SU-DHL-6 (cell line): ENCODE results near the gene PIGC.

Source experiments
- H2AFZ ChIP-seq: fragments of 200-600 bp; sonication (generic); 2 replicates; pipeline ENCODE4 v1.6.1; 2014; ENCODE audit warnings: low read depth, mild to moderate bottlenecking, moderate library complexity, mixed read lengths, antibody characterized with exemption, low read length; ENCODE audit not compliant: severe bottlenecking
- H3F3A ChIP-seq: fragments of 200-600 bp; shearing (Covaris generic); 2 replicates; pipeline ENCODE4 v1.6.0; 2016; ENCODE audit warnings: antibody characterized with exemption, mild to moderate bottlenecking; ENCODE audit not compliant: insufficient read depth
- H3K27ac ChIP-seq: fragments of 200-600 bp; sonication (generic); 2 replicates; pipeline ENCODE4 v1.5.1; 2016; ENCODE audit warnings: low read depth, mild to moderate bottlenecking, low read length, moderate library complexity, mixed read lengths
- H3K27me3 ChIP-seq: fragments of 200-600 bp; sonication (generic), shearing (Covaris generic); 2 replicates; pipeline ENCODE4 v1.6.0; 2014; ENCODE audit warnings: mild to moderate bottlenecking, low read length
- H3K36me3 ChIP-seq: fragments of 200-600 bp; sonication (generic); 2 replicates; pipeline ENCODE4 v1.6.1; 2014; ENCODE audit warnings: mild to moderate bottlenecking, low read length, mixed read lengths
- H3K4me2 ChIP-seq: fragments of 300-600, 200-600 bp; shearing (Covaris generic), sonication (generic); 2 replicates; pipeline ENCODE4 v1.6.0; 2014; ENCODE audit warnings: low read length, low read depth, mild to moderate bottlenecking; ENCODE audit not compliant: poor library complexity, severe bottlenecking
- H3K4me3 ChIP-seq: fragments of 200-600 bp; sonication (generic); 2 replicates; pipeline ENCODE4 v1.5.1; 2014; ENCODE audit warnings: antibody characterized with exemption, low read length, mild to moderate bottlenecking, mixed read lengths; ENCODE audit not compliant: insufficient read depth, poor library complexity, severe bottlenecking
- H3K79me2 ChIP-seq: fragments of 200-600 bp; sonication (generic); 2 replicates; pipeline ENCODE4 v1.6.1; 2014; ENCODE audit warnings: mild to moderate bottlenecking, low read length, moderate library complexity; ENCODE audit not compliant: insufficient read depth
- H3K9ac ChIP-seq: fragments of 200-600 bp; sonication (generic); 2 replicates; pipeline ENCODE4 v1.7.0; 2014; ENCODE audit warnings: mild to moderate bottlenecking, low read length
- H3K9me2 ChIP-seq: fragments of 200-600 bp; sonication (generic); replicated peaks from 2 replicates; pipeline ENCODE4 v1.6.1; 2014; ENCODE audit warnings: low read length; ENCODE audit not compliant: insufficient read depth
- H3K9me3 ChIP-seq: fragments of 200-600 bp; sonication (generic); 2 replicates; pipeline ENCODE4 v1.6.1; 2014; ENCODE audit warnings: low read length, mixed read lengths; ENCODE audit not compliant: insufficient read depth
- H4K20me1 ChIP-seq: fragments of 200-600 bp; sonication (generic); 2 replicates; pipeline ENCODE4 v1.6.1; 2014; ENCODE audit warnings: low read depth, mild to moderate bottlenecking, antibody characterized with exemption, low read length, moderate library complexity, mixed read lengths
- CTCF ChIP-seq: fragments of 200-600 bp; sonication (generic); IDR thresholded peaks from one replicate; pipeline ENCODE4 v1.5.1; 2017; ENCODE audit warnings: antibody characterized with exemption, mild to moderate bottlenecking, low read length, moderate library complexity; ENCODE audit not compliant: insufficient read depth, poor library complexity, severe bottlenecking
- EZH2phosphoT487 ChIP-seq: fragments of 200-600 bp; sonication (generic), shearing (Covaris generic); conservative IDR thresholded peaks from 2 replicates; pipeline ENCODE4 v1.6.1; 2018; ENCODE audit warnings: mild to moderate bottlenecking, antibody characterized with exemption, low read length, moderate library complexity, mixed read lengths

PIGC gene

GRCh38 chr1:172466795-172467407 is 23.0 kb upstream of the PIGC start:
- no peaks in the 10 kb centered on the region for H4K20me1 ChIP-seq
- no peaks in the 10 kb centered on the region for H3K27me3 ChIP-seq
- no peaks in the 10 kb centered on the region for H3K9me2 ChIP-seq
- H3K27ac ChIP-seq, result no peak overlapping the region
- H3K9ac ChIP-seq, result no peak overlapping the region
- H3K9me3 ChIP-seq, result no peaks in the 10 kb centered on the region
- H2AFZ ChIP-seq, result no peak overlapping the region
- no peaks in the 10 kb centered on the region for H3K36me3 ChIP-seq
- H3K4me3 ChIP-seq, result no peak overlapping the region
- TF ChIP-seq EZH2phosphoT487 (no peak), CTCF (no peak)
- H3K4me2 ChIP-seq, result no peak overlapping the region
- H3F3A ChIP-seq, result no peaks in the 10 kb centered on the region
- no peaks in the 10 kb centered on the region for H3K79me2 ChIP-seq

- no peaks in the 10 kb centered on the region for H3K9me3 ChIP-seq
- no peaks in the 10 kb centered on the region for H4K20me1 ChIP-seq
- H3K9ac ChIP-seq, result no peak overlapping the region
- H3K9me2 ChIP-seq, result no peaks in the 10 kb centered on the region
- H3K27ac ChIP-seq, result no peak overlapping the region
- no peak overlapping the region for H3K4me3 ChIP-seq
- no peak overlapping the region for H2AFZ ChIP-seq
- no peaks in the 10 kb centered on the region for H3K27me3 ChIP-seq
- no peak overlapping the region for H3K4me2 ChIP-seq
- H3K79me2 ChIP-seq, result no peaks in the 10 kb centered on the region
- TF ChIP-seq CTCF (no peak), EZH2phosphoT487 (no peak)
- no peaks in the 10 kb centered on the region for H3K36me3 ChIP-seq
- no peaks in the 10 kb centered on the region for H3F3A ChIP-seq
Observed at GRCh38 chr1:172465617-172466016, 21.7 kb upstream of the PIGC start.

GRCh38 chr1:172460887-172461315 is 17.0 kb upstream of the PIGC start:
- H3K36me3 ChIP-seq, result no peaks in the 10 kb centered on the region
- no peak for TF ChIP-seq EZH2phosphoT487
- TF ChIP-seq CTCF, result no peak
- no peak overlapping the region for H2AFZ ChIP-seq
- no peaks in the 10 kb centered on the region for H3F3A ChIP-seq
- H3K9ac ChIP-seq, result no peak overlapping the region
- no peaks in the 10 kb centered on the region for H3K9me2 ChIP-seq
- no peaks in the 10 kb centered on the region for H3K27me3 ChIP-seq
- H3K27ac ChIP-seq, result no peak overlapping the region
- no peak overlapping the region for H3K4me3 ChIP-seq
- no peaks in the 10 kb centered on the region for H3K9me3 ChIP-seq
- H4K20me1 ChIP-seq, result no peaks in the 10 kb centered on the region
- no peaks in the 10 kb centered on the region for H3K79me2 ChIP-seq
- no peak overlapping the region for H3K4me2 ChIP-seq
